Tibial artery (tissue), 4 donors: Measurements from ENCODE around the gene NFATC1.
A peak's percentile ranks its signal among the peaks of the same experiment; 100 is the strongest.

Source experiments
- DNase-seq, 2 donors: peaks; one replicate each; pipeline ENCODE4 v3.0.0-alpha.2; 2019
- H3K27ac ChIP-seq, 2 donors: fragments of 200-600 bp; sonication (generic) in 1 of 2; 1 replicate in 1 of 2; 2 replicates in 1 of 2; pipeline ENCODE4 v1.5.1; 2018 to 2019; ENCODE audit warnings: mild to moderate bottlenecking in 1 of 2
- H3K27me3 ChIP-seq, 2 donors: fragments of 200-600 bp; sonication (generic) in 1 of 2; one replicate each; pipeline versions ENCODE4 v1.5.1 to v1.6.0; 2016 to 2019
- H3K36me3 ChIP-seq, 3 donors: fragments of 200-600 bp; sonication (generic) in 2 of 3; one replicate each; pipeline ENCODE4 v1.5.1; 2016 to 2019; ENCODE audit warnings: mild to moderate bottlenecking in 2 of 3
- H3K4me1 ChIP-seq, 4 donors: fragments of 200-600 bp; sonication (generic) in 2 of 4; 1 replicate in 3 of 4; 2 replicates in 1 of 4; pipeline ENCODE4 v1.5.1; 2016 to 2019
- H3K4me3 ChIP-seq, 2 donors: fragments of 200-600 bp; sonication (generic) in 1 of 2; 1 replicate in 1 of 2; 2 replicates in 1 of 2; pipeline ENCODE4 v1.5.1; 2018 to 2019; ENCODE audit warnings: mild to moderate bottlenecking in 2 of 2
- H3K9me3 ChIP-seq, 3 donors: fragments of 200-600 bp; sonication (generic) in 1 of 3; one replicate each; pipeline ENCODE4 v1.5.1; 2016 to 2019
- CTCF ChIP-seq, 2 experiments: fragments of 200-600 bp in 1 of 2; fragments of 450-650 bp in 1 of 2; IDR thresholded peaks; one replicate each; pipeline ENCODE4 v1.5.1; 2017 to 2019; ENCODE audit warnings: antibody characterized with exemption in 2 of 2, mild to moderate bottlenecking in 1 of 2, moderate library complexity in 1 of 2
- intact Hi-C: fragments of 100-400 bp; cut with DNase I; formaldehyde crosslinking; loops from one replicate; pipeline ENCODE4 v1.15.0; 2023; ENCODE audit warnings: low total_unique reads

Gene NFATC1

GRCh38 chr18:79559436-79559835 is 163.7 kb downstream of the NFATC1 start:
- TF ChIP-seq CTCF (IDR thresholded peaks at IDR 0.05) = no peak
- no peak overlapping the region for H3K4me3 ChIP-seq
- no peaks in the 10 kb centered on the region for H3K27me3 ChIP-seq
- intact Hi-C loops = no loop called here
- H3K4me1 ChIP-seq = peaks cover 0 to 10% (median 8%) of the 10 kb centered on the region in 4 donors
- DNase-seq = peak in 1 of 2 donors; percentile 56
- no peaks in the 10 kb centered on the region for H3K9me3 ChIP-seq
- no peak overlapping the region for H3K27ac ChIP-seq
- no peaks in the 10 kb centered on the region for H3K36me3 ChIP-seq

- Histone ChIP-seq H3K9me3 (no peaks in the 10 kb centered on the region), H3K4me3 (no peak overlapping the region), H3K27me3 (no peaks in the 10 kb centered on the region), H3K36me3 (no peaks in the 10 kb centered on the region), H3K4me1 (peaks cover 0 to 18% (median 12%) of the 10 kb centered on the region in 4 donors), H3K27ac (no peak overlapping the region)
- intact Hi-C loops = no loop called here
- no peak for TF ChIP-seq CTCF (IDR thresholded peaks at IDR 0.05)
- DNase-seq = peak in 1 of 2 donors; percentile 56
Observed at GRCh38 chr18:79560042-79560860, 164.5 kb downstream of the NFATC1 start.

- no peak for DNase-seq
- H3K4me1 ChIP-seq = peaks cover 0 to 21% (median 13%) of the 10 kb centered on the region in 4 donors
- H3K27ac ChIP-seq = no peak overlapping the region
- no peaks in the 10 kb centered on the region for H3K27me3 ChIP-seq
- H3K36me3 ChIP-seq = no peaks in the 10 kb centered on the region
- H3K9me3 ChIP-seq = no peaks in the 10 kb centered on the region
- H3K4me3 ChIP-seq = no peak overlapping the region
- intact Hi-C loops = no loop called here
- TF ChIP-seq CTCF (IDR thresholded peaks at IDR 0.05) = no peak
Observed at GRCh38 chr18:79560861-79561210, 165.1 kb downstream of the NFATC1 start.

- Histone ChIP-seq H3K9me3 (no peaks in the 10 kb centered on the region), H3K27me3 (no peaks in the 10 kb centered on the region), H3K36me3 (no peaks in the 10 kb centered on the region), H3K4me3 (no peak overlapping the region), H3K27ac (no peak overlapping the region), H3K4me1 (peaks cover 0 to 35% (median 26%) of the 10 kb centered on the region in 4 donors)
- TF ChIP-seq CTCF (IDR thresholded peaks at IDR 0.05) = no peak
- no peak for DNase-seq
- intact Hi-C loops = no loop called here
Observed at GRCh38 chr18:79563949-79564348, 168.2 kb downstream of the NFATC1 start.

- Histone ChIP-seq H3K36me3 (no peaks in the 10 kb centered on the region), H3K27me3 (no peaks in the 10 kb centered on the region), H3K9me3 (no peaks in the 10 kb centered on the region), H3K27ac (no peak overlapping the region), H3K4me3 (no peak overlapping the region), H3K4me1 (peaks cover 0 to 35% (median 26%) of the 10 kb centered on the region in 4 donors)
- intact Hi-C loops = no loop called here
- no peak for TF ChIP-seq CTCF (IDR thresholded peaks at IDR 0.05)
- DNase-seq = no peak
Observed at GRCh38 chr18:79564441-79564840, 168.7 kb downstream of the NFATC1 start.
